ENCODE measurements around the gene PCSK9.
"Not testable (repeated sequence)": the region's sequence is repeated elsewhere in the genome, so short reads cannot be mapped to it uniquely, and the experiment has no call there.

The PCSK9 gene

DNA sequence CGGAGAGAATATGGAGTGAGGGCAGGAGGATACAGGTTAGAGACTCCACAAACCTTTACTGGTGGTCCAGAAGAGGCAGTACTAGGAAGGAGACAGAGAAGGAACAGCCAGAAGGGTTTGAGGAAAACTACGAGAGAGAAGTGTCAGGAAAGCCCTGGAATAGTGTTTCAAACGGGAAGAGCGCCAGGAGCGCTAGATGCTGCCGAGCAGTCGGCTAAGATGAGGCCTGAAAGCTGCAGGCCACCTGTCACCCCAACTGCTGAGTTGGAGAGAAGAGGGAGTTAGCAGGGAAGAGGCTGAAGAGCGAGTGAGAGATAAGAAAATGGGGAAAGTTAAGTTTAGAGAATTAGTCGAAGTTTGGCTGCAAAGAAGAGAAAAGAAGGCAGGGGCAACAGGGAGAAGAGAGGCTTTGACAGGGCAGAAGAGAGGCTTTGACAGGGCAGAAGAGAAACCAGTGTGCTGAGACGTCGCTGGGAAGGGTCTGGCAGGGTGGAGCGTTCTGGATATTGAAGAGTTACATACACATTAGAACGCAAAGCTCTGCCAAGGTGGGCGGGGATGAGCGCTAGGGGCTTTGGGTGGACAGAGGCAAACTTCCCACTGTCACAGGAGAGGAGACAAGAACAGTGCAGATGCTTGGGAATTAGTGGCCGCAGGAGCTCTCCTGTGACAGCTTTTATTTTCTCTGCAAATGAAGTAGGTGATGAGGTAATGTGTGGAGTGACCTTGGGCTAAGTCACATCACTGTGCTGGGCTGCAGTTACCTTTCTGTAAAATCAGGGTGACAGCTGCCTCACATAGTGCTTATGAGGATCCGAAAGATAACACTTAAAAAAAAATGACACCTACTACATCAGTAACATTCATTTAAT, 31.2 kb downstream of the PCSK9 start:
- no peak for FAIRE-seq

DNA sequence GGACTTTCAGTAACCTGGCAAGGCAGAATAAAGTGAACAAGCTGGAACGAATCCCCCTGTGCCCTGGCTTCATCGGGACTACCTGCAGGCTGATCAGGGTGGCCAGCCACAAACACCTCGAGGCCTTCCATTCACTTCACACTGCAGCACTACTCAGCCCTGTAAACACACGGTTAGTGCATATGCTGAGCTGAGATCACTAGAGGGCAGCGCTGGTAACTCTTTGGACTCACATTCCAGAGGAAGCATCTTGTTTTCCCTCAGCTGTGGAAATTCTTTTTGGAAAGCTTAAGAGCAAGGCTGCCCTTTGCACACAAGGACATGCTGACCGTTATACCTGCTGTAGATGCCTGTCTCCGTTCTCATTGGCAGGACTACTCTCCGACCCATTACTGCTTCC, 32.1 kb downstream of the PCSK9 start:
- FAIRE-seq (no peak), DNase-seq (ENCODE audit: extremely low spot score, insufficient read length, low read depth) (no peak)

More for the DNA sequence above, 31.2 kb downstream of the PCSK9 start:
- no peak for DNase-seq (ENCODE audit: extremely low spot score, insufficient read length, low read depth)

DNA sequence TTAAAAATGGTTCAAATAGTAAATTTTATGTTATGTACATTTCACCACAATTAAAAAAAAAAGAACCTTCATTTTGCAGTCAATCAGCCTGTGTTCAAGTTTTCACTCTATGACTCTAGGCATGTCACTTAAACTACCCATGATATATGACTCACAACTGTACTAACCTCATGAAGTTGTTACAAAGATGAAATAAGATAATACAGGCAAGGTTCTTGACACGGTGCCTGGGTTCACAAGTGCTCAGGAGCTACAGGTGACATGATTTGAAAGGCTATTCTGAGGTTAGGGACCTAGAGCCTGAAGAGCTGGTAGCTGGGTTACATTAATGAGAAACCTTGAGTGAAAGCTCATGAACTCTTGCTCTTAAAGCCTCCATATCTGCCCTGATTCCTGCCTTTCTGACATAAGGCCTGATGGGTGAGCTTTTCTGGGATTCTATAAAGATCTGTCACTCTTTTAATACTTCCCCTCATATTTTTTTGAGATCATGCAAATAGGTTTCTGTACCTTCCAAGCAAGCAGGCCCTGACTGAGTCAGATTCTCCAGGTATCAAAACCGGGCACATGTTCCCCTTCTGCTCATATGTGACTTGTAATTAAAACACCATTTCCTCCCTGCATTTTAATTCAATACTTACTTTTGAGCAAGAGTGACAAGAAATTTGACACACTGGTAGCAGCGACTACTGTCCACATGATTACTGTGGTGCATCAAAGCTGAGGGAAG, 34.0 kb downstream of the PCSK9 start:
- DNase-seq (ENCODE audit: extremely low spot score, insufficient read length, low read depth) (no peak), FAIRE-seq (no peak)

DNA sequence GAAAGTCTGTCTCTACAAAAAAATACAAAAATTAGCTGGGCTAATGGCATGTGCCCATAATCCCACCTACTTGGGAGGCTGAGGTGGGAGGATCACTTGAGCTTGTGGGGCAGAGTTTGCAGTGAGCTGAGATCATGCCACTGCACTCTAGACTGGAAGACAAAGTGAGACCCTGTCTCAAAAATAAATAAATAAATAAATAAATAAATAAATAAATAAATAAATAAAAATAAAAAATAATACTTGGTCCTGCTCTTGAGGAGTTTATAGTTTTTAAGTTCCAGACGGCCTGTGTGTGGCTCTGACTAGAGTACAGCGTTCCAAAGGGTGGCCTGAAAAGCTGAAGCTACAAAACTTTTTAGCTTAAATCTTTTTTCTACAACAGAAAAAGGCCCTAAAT, 35.1 kb downstream of the PCSK9 start:
- no peak for DNase-seq (ENCODE audit: extremely low spot score, insufficient read length, low read depth)
- FAIRE-seq: no peak

- no peak for FAIRE-seq
- no peak for DNase-seq (ENCODE audit: extremely low spot score, insufficient read length, low read depth)
Measured at GRCh38 chr1:55076356-55076755, 37.0 kb downstream of the PCSK9 start.

DNA sequence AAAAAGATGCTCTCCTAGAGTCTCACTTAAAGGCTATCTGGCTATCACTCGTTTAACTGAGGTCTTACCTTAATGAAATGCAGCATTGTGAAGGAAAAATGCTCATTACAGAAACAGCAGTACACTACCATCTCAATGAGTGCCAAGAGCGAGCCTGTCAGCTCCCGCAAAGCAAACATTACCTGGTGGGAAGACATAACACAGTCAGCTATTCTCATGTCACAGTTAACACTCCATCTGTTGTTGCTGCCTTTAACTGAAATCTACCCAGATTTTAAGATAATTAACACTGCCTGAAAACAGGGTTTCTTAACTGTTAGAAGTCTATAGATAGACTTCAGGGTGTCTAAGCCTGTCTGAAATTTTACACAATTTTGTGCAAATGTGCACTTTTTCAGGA, 39.1 kb downstream of the PCSK9 start:
- no peak for DNase-seq (ENCODE audit: extremely low spot score, insufficient read length, low read depth)
- no peak for FAIRE-seq

- FAIRE-seq (no peak), DNase-seq (ENCODE audit: extremely low spot score, insufficient read length, low read depth) (no peak)
Measured at GRCh38 chr1:55079651-55080050, 40.3 kb downstream of the PCSK9 start.

- FAIRE-seq: no peak
- no peak for DNase-seq (ENCODE audit: extremely low spot score, insufficient read length, low read depth)
Measured at GRCh38 chr1:55081188-55081904, 42.0 kb downstream of the PCSK9 start.

- FAIRE-seq (no peak), DNase-seq (ENCODE audit: extremely low spot score, insufficient read length, low read depth) (no peak)
Measured at GRCh38 chr1:55081905-55082296, 42.6 kb downstream of the PCSK9 start.

DNA sequence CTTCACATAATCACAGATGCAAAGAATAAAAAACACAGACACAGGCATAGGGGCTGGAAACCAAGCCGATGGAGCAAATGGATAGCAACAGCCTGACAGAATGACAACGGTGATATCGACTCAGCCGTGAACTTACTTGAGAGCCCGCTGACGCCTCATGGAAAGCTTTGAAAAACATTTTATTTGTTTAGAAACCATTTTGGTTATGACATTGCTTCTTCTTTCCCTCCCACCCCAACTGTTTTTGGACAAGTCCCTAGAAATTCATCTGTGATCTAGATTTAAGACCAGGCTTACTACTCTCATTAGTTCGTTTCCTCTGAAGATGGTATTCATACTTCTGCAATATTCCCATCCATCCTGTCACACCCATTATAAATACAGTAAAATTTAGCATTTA, 44.9 kb downstream of the PCSK9 start:
- no peak for FAIRE-seq
- no peak for DNase-seq (ENCODE audit: extremely low spot score, insufficient read length, low read depth)

DNA sequence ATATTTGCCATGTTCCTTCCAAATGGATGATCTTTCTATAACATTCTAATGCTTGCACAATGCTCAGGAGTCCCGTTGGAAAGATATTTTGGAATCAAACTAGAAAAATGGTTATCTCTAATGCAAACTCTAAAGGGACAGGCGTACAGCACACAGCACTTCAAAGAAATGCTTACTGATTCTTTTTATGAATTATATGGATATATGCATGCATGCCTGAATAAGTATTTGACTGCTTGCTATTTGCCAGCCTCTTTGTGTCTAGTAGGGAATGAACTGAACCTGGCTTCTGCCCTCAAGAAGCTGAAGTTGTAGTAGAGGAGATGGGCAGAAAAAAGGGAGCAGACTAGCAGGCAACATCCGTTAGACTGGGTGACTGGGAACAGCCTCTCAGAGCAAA, 48.1 kb downstream of the PCSK9 start:
- FAIRE-seq (no peak), DNase-seq (ENCODE audit: extremely low spot score, insufficient read length, low read depth) (no peak)

DNA sequence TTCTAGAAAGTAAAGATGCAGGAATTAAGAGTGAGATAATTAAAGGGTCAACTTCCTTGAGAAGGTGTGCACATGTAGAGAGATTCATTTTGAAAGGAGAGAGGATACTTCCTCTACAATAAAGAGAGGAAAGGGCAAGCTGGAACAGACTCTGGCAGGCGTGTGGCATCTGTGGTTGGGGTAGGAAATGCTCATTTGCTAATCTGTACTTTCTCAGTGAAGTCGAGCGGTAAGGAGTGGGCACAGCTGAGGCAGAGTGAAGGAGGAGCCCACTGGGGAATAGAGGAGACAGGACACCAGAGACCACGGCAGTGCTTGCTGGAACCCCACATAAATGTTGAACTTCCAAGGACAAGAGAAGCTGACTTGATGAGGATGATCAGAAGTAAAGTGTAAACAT, 49.1 kb downstream of the PCSK9 start:
- DNase-seq (ENCODE audit: extremely low spot score, insufficient read length, low read depth): no peak
- no peak for FAIRE-seq

GRCh38 chr1:55089683-55090082, 50.3 kb downstream of the PCSK9 start:
- DNase-seq (ENCODE audit: extremely low spot score, insufficient read length, low read depth): no peak
- no peak for FAIRE-seq

- DNase-seq (ENCODE audit: extremely low spot score, insufficient read length, low read depth): no peak
- no peak for FAIRE-seq
Measured at GRCh38 chr1:55092475-55092874, 53.1 kb downstream of the PCSK9 start.

GRCh38 chr1:55095095-55095494, 55.7 kb downstream of the PCSK9 start:
- FAIRE-seq (no peak), DNase-seq (ENCODE audit: extremely low spot score, insufficient read length, low read depth) (no peak)

DNA sequence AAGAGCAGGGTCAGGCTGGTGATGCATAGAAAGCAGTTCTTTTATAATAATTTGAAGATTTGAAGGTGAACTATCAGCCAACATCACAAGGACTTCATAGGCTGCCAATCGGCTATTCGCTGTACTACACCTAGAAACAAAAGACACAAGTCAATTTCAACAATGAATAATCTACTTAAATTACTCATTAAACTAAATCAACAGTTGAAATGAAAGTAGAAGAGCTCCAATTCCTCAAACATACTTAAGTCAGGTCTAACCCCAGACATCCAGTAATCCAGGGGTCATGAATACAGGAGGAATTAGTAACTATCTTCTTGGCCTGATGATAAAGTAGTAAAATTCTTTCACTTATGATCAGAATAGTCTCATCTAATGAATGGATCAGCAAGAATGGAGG, 64.5 kb downstream of the PCSK9 start:
- no peak for FAIRE-seq
- DNase-seq (ENCODE audit: extremely low spot score, insufficient read length, low read depth): no peak

DNA sequence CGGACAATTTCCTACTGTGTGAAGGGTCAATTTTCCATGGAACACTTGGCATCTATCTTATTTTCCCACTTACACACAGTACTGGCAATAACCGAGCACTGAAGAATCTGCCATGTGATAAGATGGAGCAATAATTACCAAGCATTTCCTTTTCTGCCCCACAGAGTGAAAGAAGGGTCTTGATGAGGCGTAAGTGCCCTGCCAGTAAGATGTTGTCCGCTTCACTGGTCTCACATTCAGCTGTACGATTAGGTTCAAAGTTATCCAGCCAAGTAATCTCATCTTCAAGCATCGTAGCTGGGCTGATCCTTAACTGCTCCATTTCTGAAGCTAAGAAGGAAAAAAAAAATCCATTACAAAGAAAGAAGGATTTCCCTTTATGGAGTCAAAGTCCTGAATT, 67.8 kb downstream of the PCSK9 start:
- FAIRE-seq: no peak

GRCh38 chr1:55109005-55109404, 69.7 kb downstream of the PCSK9 start:
- DNase-seq (ENCODE audit: extremely low spot score, insufficient read length, low read depth); FAIRE-seq: not testable (repeated sequence)

More for the DNA sequence above, 67.8 kb downstream of the PCSK9 start:
- DNase-seq (ENCODE audit: extremely low spot score, insufficient read length, low read depth): no peak
